ENCODE data around the gene DLX2. TPM values are rescaled to one million over a fixed set of nuclear protein-coding genes. Genes with fewer than 3 reads are reported as not detected.

DLX2 gene
- total RNA-seq, 1 experiment from 2014 or later = 0.76 TPM

- intact Hi-C loops (cut with micrococcal nuclease; ENCODE audit: unreplicated experiment) = no loop called here
- DNase-seq = no peak
Measured at GRCh38 chr2:172134270-172134669, 31.6 kb upstream of the DLX2 start.

GRCh38 chr2:172131713-172132555, 29.2 kb upstream of the DLX2 start:
- POLR2A ChIA-PET (ENCODE audit: unreplicated experiment) = interaction anchor here (0.6 kb wide), 1 partner anchor 261 kb away, joined by 4 read pairs; no protein-coding TSS in a partner anchor
- no peak overlapping the region for H3K4me3 ChIP-seq
- no peaks in the 10 kb centered on the region for H4K20me1 ChIP-seq (ENCODE audit: insufficient read depth)
- no peak for DNase-seq
- H3F3A ChIP-seq (ENCODE audit: insufficient read depth, low read depth) = no peaks in the 10 kb centered on the region
- H3K36me3 ChIP-seq (ENCODE audit: low read depth) = no peaks in the 10 kb centered on the region
- H2AFZ ChIP-seq = no peak overlapping the region
- intact Hi-C loops (cut with micrococcal nuclease; ENCODE audit: unreplicated experiment) = no loop called here
- no peaks in the 10 kb centered on the region for H3K9me2 ChIP-seq (ENCODE audit: insufficient read depth)
- H3K4me2 ChIP-seq = no peak overlapping the region
- H3K79me2 ChIP-seq (ENCODE audit: low read depth) = no peaks in the 10 kb centered on the region
- H3K27me3 ChIP-seq (ENCODE audit: insufficient read depth, low read depth) = no peaks in the 10 kb centered on the region
- BruUV-seq (replicated peaks) = no TSS peak
- H3K9me3 ChIP-seq (ENCODE audit: insufficient read depth, low read depth) = no peaks in the 10 kb centered on the region
- H3K4me1 ChIP-seq (replicated peaks; ENCODE audit: insufficient read depth) = no peaks in the 10 kb centered on the region
- H3K27ac ChIP-seq = no peak overlapping the region
- CTCF ChIA-PET = no interaction called here
- TF ChIP-seq EZH2 (IDR thresholded peaks at IDR 0.05; ENCODE audit: low read depth) = no peak
- no peak for TF ChIP-seq CTCF (conservative IDR thresholded peaks at IDR 0.05)

More at GRCh38 chr2:172134270-172134669, 31.6 kb upstream of the DLX2 start:
- no peaks in the 10 kb centered on the region for H3K4me1 ChIP-seq (replicated peaks; ENCODE audit: insufficient read depth)
- no peaks in the 10 kb centered on the region for H3K27me3 ChIP-seq (ENCODE audit: insufficient read depth, low read depth)
- no peaks in the 10 kb centered on the region for H3K9me2 ChIP-seq (ENCODE audit: insufficient read depth)
- no peaks in the 10 kb centered on the region for H4K20me1 ChIP-seq (ENCODE audit: insufficient read depth)
- H3K36me3 ChIP-seq (ENCODE audit: low read depth) = no peaks in the 10 kb centered on the region
- no peak overlapping the region for H3K4me3 ChIP-seq
- no peak overlapping the region for H3K4me2 ChIP-seq
- no TSS peak for BruUV-seq (replicated peaks)
- no peaks in the 10 kb centered on the region for H3K79me2 ChIP-seq (ENCODE audit: low read depth)
- no peak overlapping the region for H2AFZ ChIP-seq
- H3K9me3 ChIP-seq (ENCODE audit: insufficient read depth, low read depth) = 0 out of 2 replicates have a peak, but pooled peaks cover 4% of the 10 kb centered on the region
- no peaks in the 10 kb centered on the region for H3F3A ChIP-seq (ENCODE audit: insufficient read depth, low read depth)
- no peak overlapping the region for H3K27ac ChIP-seq
- POLR2A ChIA-PET (ENCODE audit: unreplicated experiment) = no interaction called here
- CTCF ChIA-PET = interaction anchor here (0.6 kb wide), 1 partner anchor 148 kb away, joined by 5 read pairs; no protein-coding TSS in a partner anchor
- TF ChIP-seq EZH2 (IDR thresholded peaks at IDR 0.05; ENCODE audit: low read depth) (no peak), CTCF (conservative IDR thresholded peaks at IDR 0.05) (0 out of 2 replicates have a peak, but pooled peaks have one; percentile 33)

GRCh38 chr2:172129404-172129803, 26.7 kb upstream of the DLX2 start:
- intact Hi-C loops (cut with micrococcal nuclease; ENCODE audit: unreplicated experiment) = loop anchor here (5.0 kb wide), 1 partner anchor 407 kb away; no protein-coding TSS in a partner anchor
- BruUV-seq (replicated peaks) = no TSS peak

More at GRCh38 chr2:172129404-172129803, 26.7 kb upstream of the DLX2 start:
- no peak for TF ChIP-seq EZH2 (IDR thresholded peaks at IDR 0.05; ENCODE audit: low read depth)
- TF ChIP-seq CTCF (conservative IDR thresholded peaks at IDR 0.05) = no peak
- no peak overlapping the region for H3K27ac ChIP-seq
- no peaks in the 10 kb centered on the region for H3K9me3 ChIP-seq (ENCODE audit: insufficient read depth, low read depth)
- no peak overlapping the region for H3K4me3 ChIP-seq
- H3F3A ChIP-seq (ENCODE audit: insufficient read depth, low read depth) = peaks cover 7% of the 10 kb centered on the region
- H3K36me3 ChIP-seq (ENCODE audit: low read depth) = no peaks in the 10 kb centered on the region
- CTCF ChIA-PET = interaction anchor here (0.5 to 1.1 kb wide), 9 partner anchors 9 to 441 kb away, joined by 3 to 8 read pairs (median 3); no protein-coding TSS in a partner anchor
- H3K4me2 ChIP-seq = no peak overlapping the region
- H3K79me2 ChIP-seq (ENCODE audit: low read depth) = no peaks in the 10 kb centered on the region
- no peaks in the 10 kb centered on the region for H3K9me2 ChIP-seq (ENCODE audit: insufficient read depth)
- no peak for DNase-seq
- H2AFZ ChIP-seq = no peak overlapping the region
- no peaks in the 10 kb centered on the region for H3K4me1 ChIP-seq (replicated peaks; ENCODE audit: insufficient read depth)
- no peaks in the 10 kb centered on the region for H3K27me3 ChIP-seq (ENCODE audit: insufficient read depth, low read depth)
- POLR2A ChIA-PET (ENCODE audit: unreplicated experiment) = interaction anchor here (0.7 kb wide), 1 partner anchor 102 kb away, joined by 3 read pairs; no protein-coding TSS in a partner anchor
- no peaks in the 10 kb centered on the region for H4K20me1 ChIP-seq (ENCODE audit: insufficient read depth)

Measured in PC-9 (cell line).